ENCODE results near the gene ZNF516. TPM values are rescaled to one million over a fixed set of nuclear protein-coding genes. Genes with fewer than 3 reads are reported as not detected.

The ZNF516 gene
- total RNA-seq, 1 donor from 2014 or later = 19.4 TPM

DNA sequence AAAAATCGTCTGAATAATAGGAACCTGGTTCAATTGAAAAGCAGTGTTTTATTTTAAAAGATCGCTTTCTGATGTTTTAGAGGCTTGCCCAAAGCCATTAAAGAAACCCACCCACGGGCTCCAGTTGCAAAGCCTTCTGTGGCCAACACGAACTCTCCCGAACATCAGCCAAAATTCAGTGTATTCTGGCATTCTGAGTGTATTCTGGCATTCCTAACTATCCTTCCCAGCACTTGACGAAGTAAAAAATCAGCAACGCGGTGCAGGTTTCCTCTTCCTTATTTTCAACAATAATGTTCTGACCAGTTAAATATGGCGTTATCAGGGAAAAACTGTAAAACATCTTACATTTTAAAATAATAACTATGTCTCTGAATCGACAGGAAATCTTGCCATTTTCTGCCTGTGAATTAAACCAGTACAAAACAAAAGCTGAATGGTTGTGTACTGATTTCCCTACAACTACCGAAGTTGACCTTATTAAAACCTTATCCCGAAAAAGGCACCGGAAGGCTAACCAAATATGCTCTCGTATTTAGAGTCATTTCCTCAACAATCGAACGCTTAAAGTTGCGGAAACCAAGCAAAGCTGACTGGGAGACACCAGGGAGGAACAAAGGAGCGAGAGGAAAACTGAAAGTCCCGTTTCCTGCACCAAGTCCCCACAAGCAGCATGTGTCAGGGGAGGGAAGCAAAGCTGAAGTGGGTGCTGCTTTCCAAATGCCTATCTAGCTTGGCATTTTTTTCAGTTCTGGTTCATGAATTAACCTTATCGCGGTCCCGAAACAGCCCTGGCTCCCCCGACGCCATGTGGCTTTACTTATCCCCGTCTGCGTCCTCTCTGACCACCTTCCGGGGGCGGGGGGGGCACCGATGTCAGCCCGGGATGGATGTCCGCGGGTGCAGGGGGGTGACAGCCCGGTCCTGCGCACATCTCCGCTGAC lies 44.3 kb downstream of the ZNF516 start:
- Mint-ChIP-seq H3K27ac (peak overlapping the region; percentile 21), H3K9me3 (no peaks in the 10 kb centered on the region), H3K27me3 (no peaks in the 10 kb centered on the region), H3K4me1 (peaks cover 40% of the 10 kb centered on the region), H3K36me3 (ENCODE audit: low read depth) (peaks cover 1% of the 10 kb centered on the region), H3K4me3 (peak overlapping the region; percentile 90)
- intact Hi-C loops (cut with micrococcal nuclease) = loop anchor here (5.0 to 10.0 kb wide), 3 partner anchors 42 to 134 kb away; no protein-coding TSS in a partner anchor
- TF ChIP-seq, protein P1, sequence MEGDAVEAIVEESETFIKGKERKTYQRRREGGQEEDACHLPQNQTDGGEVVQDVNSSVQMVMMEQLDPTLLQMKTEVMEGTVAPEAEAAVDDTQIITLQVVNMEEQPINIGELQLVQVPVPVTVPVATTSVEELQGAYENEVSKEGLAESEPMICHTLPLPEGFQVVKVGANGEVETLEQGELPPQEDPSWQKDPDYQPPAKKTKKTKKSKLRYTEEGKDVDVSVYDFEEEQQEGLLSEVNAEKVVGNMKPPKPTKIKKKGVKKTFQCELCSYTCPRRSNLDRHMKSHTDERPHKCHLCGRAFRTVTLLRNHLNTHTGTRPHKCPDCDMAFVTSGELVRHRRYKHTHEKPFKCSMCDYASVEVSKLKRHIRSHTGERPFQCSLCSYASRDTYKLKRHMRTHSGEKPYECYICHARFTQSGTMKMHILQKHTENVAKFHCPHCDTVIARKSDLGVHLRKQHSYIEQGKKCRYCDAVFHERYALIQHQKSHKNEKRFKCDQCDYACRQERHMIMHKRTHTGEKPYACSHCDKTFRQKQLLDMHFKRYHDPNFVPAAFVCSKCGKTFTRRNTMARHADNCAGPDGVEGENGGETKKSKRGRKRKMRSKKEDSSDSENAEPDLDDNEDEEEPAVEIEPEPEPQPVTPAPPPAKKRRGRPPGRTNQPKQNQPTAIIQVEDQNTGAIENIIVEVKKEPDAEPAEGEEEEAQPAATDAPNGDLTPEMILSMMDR (IDR thresholded peaks at IDR 0.05) = no peak
- ATAC-seq (ENCODE audit: low read depth) (peak; percentile 25), DNase-seq (no peak)
- CTCF ChIA-PET = interaction anchor here (1.0 kb wide), 1 partner anchor 42 kb away, joined by 3 read pairs; no protein-coding TSS in a partner anchor
- POLR2A ChIA-PET = interaction anchor here (0.6 to 1.9 kb wide), 2 partner anchors 43 to 1910 kb away, joined by 3 to 9 read pairs; no protein-coding TSS in a partner anchor

GRCh38 chr18:76449111-76449453 lies 46.0 kb downstream of the ZNF516 start:
- H3K36me3 Mint-ChIP-seq (ENCODE audit: low read depth) = peaks cover 1% of the 10 kb centered on the region
- CTCF ChIA-PET = no interaction called here
- peaks cover 43% of the 10 kb centered on the region for H3K4me1 Mint-ChIP-seq
- DNase-seq = no peak
- no peaks in the 10 kb centered on the region for H3K27me3 Mint-ChIP-seq
- H3K27ac Mint-ChIP-seq = no peak overlapping the region
- no peak for ATAC-seq (ENCODE audit: low read depth)
- no peaks in the 10 kb centered on the region for H3K9me3 Mint-ChIP-seq
- TF ChIP-seq, protein P1 (IDR thresholded peaks at IDR 0.05) = no peak
- POLR2A ChIA-PET = no interaction called here
- H3K4me3 Mint-ChIP-seq = no peak overlapping the region
- intact Hi-C loops (cut with micrococcal nuclease) = no loop called here

DNA sequence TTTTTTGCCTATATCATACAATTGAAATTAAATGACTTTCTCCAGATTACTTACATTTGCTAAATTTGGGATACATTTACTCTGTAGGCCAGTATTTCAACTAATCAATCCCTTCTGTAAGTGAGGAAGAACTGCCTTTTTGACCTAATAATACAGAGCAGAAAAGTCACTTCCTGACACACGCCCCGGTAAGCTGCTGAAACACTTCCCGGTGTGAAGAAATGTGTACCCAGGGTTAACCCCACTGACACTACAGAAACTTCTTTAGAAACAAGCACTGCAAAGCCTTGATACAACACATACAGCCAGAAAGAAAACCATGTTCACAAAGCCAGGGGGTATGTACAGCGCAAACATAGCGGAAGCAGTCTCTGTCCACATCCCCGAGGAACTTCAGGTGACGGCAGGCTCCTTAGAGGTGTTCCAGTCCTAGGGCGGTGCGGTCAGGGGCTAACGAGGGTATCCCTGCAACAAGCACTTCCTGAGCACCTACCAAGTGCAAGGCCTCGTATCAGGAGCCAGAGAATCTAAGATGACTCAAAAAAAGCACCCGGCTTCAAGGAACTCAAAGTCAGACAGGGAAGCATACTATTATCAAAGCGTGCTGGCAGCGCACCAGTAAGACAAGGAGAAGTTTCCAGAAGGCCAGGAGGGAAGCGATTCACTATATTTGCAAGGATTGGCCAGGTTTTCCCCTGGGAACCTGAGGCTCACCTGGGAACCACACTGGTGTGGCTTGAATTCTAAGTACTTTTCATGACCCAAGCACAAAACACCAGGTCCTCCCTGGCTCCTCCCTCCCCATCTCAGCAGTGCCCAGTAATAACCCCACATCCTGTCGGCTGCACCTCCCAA lies 46.6 kb downstream of the ZNF516 start:
- intact Hi-C loops (cut with micrococcal nuclease) = no loop called here
- DNase-seq = no peak
- ATAC-seq (ENCODE audit: low read depth) = no peak
- TF ChIP-seq, protein P1 (IDR thresholded peaks at IDR 0.05) = no peak
- Mint-ChIP-seq H3K36me3 (ENCODE audit: low read depth) (peaks cover 1% of the 10 kb centered on the region), H3K27ac (no peak overlapping the region), H3K27me3 (no peaks in the 10 kb centered on the region), H3K4me3 (no peak overlapping the region), H3K4me1 (peaks cover 43% of the 10 kb centered on the region), H3K9me3 (no peaks in the 10 kb centered on the region)
- POLR2A ChIA-PET = no interaction called here
- CTCF ChIA-PET = no interaction called here

DNA sequence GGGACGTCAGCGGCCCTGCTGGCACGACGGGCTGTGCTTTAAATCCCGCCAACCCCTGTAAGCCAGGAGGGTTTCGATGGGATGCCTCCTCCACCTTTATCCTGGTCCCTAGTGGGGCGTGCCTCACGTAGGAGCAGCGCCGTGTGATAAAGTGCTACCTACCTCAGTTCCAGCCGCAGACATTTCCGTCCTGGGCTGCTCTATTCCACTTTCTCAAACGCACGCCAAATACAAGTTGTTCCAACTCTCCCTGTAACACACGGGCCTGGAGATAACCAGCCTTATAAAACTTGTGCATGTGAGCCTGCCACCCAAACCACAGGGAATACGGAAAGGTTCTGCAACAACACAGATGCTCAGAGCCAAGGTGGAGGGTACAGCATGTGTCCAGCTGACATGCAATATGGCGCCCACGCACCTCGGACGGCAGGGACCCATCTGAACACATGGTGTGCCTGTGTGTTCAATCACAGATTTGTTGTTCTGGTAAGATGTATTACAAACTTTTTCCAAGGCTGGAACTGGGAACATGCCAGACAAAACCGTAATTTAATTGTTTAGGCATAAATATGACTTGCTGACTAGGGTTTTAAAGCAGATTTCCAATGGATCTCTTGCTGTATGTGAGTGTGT lies 47.7 kb downstream of the ZNF516 start:
- no peak overlapping the region for H3K27ac Mint-ChIP-seq
- ChIA-PET POLR2A (no interaction called here), CTCF (no interaction called here)
- H3K4me1 Mint-ChIP-seq = peaks cover 39% of the 10 kb centered on the region
- no peaks in the 10 kb centered on the region for H3K9me3 Mint-ChIP-seq
- DNase-seq (no peak), ATAC-seq (ENCODE audit: low read depth) (no peak)
- peaks cover 5% of the 10 kb centered on the region for H3K36me3 Mint-ChIP-seq (ENCODE audit: low read depth)
- TF ChIP-seq, protein P1 (IDR thresholded peaks at IDR 0.05) = no peak
- H3K27me3 Mint-ChIP-seq = no peaks in the 10 kb centered on the region
- intact Hi-C loops (cut with micrococcal nuclease) = no loop called here
- no peak overlapping the region for H3K4me3 Mint-ChIP-seq

Measured in activated B cell treated with CpG ODN at 0.5 μM for 24 hours (primary cell).